Measurements from ENCODE around the gene KCND2.

KCND2 gene

GRCh38 chr7:120502132-120502531, 229.2 kb downstream of the KCND2 start:
- no peak for TF ChIP-seq CTCF (IDR thresholded peaks at IDR 0.05)

GRCh38 chr7:120502825-120503224, 229.8 kb downstream of the KCND2 start:
- no peak for TF ChIP-seq CTCF (IDR thresholded peaks at IDR 0.05)

GRCh38 chr7:120504386-120504785, 231.4 kb downstream of the KCND2 start:
- TF ChIP-seq CTCF (IDR thresholded peaks at IDR 0.05) = no peak

GRCh38 chr7:120505770-120506169, 232.8 kb downstream of the KCND2 start:
- TF ChIP-seq CTCF (IDR thresholded peaks at IDR 0.05) = no peak

- TF ChIP-seq CTCF (IDR thresholded peaks at IDR 0.05) = no peak
These were observed 239.7 kb downstream of the KCND2 start for GRCh38 chr7:120512701-120513100.

GRCh38 chr7:120519224-120519623, 246.2 kb downstream of the KCND2 start:
- TF ChIP-seq CTCF (IDR thresholded peaks at IDR 0.05) = no peak

- TF ChIP-seq CTCF (IDR thresholded peaks at IDR 0.05) = no peak
These were observed 249.1 kb downstream of the KCND2 start for GRCh38 chr7:120521761-120522737.
